ENCODE results near the gene DHCR24.

Gene DHCR24

DNA sequence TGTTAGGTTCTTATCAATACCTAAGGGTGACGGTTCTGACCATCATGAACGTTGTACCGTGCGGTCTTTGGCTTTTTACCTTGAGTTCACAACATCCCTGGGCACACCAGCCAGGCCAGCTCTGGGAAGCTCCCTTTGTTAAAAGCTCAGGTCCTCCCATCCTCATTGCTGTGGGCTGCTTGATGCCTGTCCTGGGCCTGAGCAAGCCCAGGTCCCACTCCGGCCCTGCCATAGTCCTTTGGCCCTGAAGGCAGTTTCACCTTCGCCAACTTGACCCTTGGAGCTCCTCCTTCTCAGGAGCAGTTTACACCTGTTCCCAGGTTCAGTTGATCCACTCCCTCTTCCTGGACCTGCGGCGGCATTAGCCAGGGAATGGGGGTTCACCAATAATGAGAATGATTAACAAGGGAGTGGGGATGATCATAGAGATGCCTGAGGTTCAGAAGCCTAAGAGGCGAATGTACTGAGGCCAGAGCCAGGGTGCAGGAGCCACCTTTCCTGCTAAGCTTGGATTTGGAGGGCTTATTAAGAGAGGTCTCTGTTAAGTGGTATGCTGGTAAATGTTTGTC lies 40.2 kb downstream of the DHCR24 start:
- no peak for DNase-seq

- DNase-seq, result no peak
These were observed 40.7 kb downstream of the DHCR24 start for GRCh38 chr1:54846301-54846700.

DNA sequence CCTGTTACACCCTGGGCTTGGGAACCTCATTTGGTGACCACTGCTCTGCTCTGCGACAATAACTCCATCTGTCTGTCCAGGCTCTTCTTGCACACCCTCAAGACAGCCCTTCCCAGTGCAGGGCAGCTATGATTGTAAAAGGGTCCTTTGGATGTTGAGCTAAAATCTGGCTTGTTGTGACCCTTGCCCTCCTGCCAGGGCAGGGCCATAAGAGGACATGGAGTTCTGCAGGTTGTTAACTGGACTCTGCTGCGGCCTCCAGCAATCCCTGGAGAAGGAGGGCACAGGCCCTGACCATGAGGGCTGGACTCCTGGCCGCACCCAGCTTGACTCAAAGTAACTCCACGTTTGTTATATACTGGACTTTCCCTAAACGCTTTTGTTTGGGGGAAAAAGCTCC lies 41.2 kb downstream of the DHCR24 start:
- DNase-seq, result no peak

DNA sequence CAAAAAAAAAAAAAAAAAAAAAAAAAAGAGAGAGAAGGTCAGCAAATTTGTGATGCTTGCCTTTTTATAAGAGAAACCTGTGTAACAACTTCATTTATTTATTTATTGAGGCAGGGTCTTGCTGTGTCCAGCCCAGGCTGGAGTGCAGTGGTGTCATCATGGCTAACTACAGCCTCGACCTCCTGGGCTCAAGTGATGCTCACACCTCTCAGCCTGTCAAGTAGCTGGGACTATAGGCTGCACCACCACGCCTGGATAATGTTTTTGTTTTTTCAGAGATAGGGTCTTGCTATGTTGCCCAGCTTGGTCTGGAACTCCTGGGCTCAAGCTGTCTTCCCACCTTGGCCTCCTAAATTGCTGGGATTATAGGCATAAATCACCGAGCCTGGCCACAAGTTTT lies 42.4 kb downstream of the DHCR24 start:
- no peak for DNase-seq

DNA sequence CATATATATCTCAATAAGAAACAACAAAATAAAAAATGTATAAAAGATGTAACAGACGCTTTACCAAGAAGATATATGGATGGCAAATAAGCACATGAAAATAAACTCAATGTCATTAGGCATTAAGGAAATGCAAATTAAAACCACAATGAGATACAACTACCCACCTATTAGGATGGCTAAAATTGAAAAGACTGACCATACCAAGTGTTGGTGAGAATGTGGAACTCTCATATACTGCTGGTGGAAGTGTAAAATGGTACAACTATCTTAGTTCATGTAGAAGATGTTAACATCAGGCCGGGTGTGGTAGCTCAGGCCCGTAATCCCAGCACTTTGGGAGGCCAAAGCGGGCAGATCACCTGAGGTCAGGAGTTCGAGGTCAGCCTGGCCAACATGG lies 43.5 kb downstream of the DHCR24 start:
- no peak for DNase-seq

- DNase-seq, result no peak
These were observed 44.0 kb downstream of the DHCR24 start for GRCh38 chr1:54842963-54843362.

DNA sequence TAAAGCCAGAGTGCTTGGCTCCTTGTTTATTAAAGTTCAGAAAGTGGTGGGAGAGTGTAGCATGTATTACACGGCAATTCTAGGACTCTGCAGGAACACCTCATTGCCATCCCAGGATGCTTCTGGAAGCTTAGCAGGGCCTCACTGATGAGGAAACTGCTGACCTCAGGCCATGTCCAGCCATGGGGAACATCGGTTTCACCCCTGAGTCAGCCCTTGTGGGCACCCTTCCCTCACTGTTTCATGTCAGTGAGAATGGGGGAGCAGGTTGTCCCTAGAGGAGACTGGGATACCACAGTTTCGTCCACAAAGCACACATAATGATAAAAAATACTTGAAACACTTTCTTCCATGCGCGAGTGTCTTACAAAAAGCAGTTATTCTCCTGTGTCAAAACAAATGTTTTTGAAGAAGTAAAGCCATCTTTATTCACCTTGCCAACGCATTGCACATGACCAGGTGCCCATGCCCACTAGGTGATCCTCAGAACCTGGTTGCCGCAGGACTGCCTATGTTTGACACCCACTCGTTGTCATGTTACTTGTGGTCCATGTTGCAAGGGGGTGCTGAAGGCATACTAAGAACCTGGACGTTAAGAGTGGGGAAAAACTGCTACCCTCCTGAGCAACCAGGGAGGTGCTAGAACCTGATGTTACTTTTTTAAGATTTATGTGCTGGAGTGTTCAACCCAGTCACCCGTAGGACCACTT lies 44.6 kb downstream of the DHCR24 start:
- no peak for DNase-seq

DNA sequence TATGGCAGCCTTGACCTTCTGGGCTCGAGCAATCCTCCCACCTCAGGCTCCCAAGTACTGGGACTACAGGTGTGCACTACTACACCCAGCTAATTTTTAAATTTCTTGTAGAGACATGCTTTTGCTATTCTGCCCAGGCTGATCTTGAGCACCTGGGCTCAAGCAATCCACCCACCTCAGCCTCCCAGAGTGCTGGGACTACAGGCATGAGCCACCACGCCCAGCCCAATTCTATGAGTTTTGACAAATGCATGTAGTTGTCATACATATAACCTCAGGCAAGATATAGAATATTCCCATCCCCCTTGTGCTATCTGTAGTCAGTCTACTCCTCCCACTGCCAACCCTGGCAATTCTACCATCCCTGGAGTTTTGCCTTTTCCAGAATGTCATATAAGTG lies 47.2 kb downstream of the DHCR24 start:
- DNase-seq, result no peak

DNA sequence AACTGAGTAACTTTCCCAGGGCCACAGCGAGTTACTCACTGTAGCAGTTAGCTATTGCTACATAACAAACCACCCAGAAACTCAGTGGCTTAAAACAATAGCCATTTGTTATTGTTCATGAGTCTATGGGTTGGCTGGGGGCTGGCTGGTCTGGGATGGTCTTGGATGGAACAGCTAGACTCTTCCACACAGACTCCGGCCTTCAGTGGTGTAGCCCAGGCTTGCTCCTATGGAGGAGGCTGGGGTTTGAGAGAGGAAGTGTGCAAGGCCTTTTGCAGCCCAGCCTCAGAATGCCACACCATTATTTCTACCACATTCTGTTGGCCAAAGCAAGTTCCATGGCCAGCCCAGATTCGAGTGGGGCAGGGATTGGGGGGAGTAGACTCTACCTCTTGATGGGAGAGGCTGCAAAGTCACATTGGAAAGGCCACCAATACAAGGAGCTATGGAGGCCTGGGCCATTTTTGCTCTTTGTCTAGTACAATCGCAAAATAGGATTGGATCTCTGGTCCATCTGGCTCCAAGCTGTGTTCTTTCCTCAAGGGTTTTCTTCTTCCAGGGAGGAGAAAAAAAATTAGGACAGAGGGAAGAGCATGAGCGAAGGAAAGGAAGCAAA lies 48.3 kb downstream of the DHCR24 start:
- DNase-seq, result no peak

DNA sequence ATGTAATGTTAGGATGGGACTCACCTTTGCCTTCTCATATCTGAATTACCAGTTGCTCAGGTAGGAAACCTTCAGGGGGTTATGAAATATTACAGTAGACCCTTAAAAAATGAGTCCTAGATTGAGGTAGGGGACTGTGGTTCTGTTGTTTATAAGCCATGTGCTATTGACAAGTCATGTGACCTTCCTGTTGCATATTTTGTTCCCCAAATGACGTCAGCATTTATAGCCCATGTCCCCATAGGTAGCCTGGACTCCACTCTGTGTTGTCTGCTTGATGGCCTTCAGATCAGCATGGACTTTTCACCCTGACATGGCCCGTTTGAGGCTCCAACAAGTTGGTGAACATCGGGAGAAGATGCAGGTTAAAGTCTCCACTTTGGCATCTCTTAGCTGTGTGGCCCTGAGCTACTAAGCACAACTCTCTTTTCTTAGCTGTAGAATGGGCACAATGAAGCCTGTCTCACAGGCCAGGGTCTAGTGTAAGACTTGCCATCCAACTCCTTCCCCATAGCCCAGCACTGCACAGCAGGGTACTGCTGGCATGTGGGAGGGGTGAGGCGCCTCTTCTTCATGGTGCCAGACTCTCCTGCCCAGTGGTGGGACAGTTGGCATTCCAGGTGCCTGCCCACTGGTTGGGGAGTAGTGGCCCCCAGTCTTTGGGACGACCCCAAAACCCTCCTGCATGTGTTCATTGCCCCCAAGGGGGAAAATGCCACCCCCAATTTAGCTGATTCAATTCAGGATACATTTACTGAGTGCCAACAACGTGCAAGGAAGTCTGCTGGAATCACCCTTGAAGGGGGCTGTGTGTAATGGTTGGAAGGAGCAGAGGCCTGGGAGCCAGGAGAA lies 49.8 kb downstream of the DHCR24 start:
- DNase-seq, result no peak

DNA sequence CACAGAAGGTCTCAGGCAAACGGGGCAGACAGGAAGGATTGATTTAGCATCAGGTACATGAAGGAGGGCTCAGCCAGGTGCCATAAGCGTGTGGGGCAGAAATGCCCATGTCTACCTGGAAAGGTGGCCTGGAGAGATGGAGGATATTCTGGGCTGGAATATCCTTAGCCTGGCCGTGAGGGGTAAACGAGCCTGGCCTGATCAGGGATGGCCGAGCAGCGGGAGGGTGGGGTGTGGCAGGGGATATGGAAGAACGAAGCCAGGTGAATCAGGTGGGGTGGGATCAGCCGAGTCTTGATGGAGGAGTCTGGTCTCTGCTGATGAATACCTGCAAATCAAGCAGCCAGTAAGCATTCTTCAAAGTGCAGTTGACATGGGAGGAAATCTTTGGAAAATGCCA lies 50.4 kb downstream of the DHCR24 start:
- no peak for DNase-seq

DNA sequence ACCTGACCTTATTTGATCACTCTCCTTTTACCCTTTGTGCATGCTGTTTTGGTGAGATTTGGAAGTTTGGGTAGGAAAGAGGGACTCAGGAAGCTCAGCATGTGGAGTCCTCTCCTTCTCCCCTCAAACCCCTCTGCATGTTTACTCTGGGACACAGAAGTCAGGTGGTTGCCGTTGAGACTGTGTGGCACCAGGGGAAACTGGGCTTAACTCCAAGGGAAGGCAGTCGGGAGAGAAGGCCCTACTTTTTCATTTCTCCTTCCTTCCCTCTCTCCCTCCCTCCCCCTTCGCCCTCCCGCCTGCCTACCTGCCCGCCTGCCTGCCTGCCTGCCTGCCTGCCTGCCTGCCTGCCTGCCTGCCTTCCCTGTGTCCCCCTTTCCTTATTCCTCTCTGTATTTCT lies 51.0 kb downstream of the DHCR24 start:
- DNase-seq, result no peak

- no peak for DNase-seq
These were observed 51.7 kb downstream of the DHCR24 start for GRCh38 chr1:54835131-54835898.

DNA sequence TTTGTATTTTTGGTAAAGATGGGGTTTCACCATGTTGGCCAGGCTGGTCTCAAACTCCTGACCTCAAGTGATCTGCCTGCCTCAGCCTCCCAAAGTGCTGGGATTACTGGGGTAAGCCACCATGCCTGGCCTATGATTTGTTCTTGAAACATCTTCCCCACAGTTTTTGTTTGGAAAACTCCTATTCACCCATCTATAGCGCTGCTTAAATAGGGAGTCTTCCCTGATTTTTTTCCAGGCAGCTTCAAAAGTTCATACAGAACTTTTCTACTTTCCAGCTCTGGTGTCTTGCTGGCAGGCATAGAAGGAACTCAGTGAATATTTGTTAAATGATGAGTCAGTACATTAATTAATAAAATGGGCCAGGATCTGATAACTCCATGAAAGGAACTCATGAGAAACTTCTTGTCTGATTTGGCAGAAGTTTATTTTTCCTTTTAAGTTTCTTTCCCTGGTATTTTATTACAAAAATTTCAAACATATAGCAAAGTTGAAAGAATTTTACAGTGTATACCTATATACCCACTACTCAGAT lies 52.9 kb downstream of the DHCR24 start:
- DNase-seq, result no peak

- no peak for DNase-seq
These were observed 53.9 kb downstream of the DHCR24 start for GRCh38 chr1:54833121-54833520.

DNA sequence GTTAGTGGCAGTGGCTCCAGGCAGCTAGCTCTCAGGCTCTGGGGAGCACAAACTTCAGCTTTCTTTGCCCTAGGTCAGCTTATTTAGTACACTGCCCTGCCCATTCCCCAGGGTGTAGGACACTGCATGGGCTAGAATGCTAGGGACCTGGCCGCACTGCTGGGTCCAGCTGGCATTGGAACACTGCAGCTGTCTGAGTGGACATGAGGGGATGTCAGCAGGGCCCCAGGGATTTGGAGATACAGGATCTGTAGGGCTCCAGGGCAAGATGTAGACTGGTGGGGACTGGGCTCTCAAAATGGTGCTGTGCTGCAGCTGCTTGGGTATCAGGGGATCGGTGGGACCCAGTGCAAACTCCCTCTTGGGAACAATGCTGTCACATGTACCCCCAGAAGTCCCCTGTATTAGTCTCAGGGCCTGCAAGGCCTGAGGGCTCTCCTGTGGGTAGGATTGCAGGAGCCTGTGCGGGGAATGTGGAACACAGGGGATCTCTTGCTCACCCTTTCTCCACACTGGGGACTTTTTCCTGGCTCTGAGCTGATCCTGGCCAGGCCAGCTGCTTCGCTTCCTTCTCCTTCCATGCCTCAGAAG lies 60.7 kb downstream of the DHCR24 start:
- DNase-seq, result no peak

GRCh38 chr1:54825696-54826095 lies 61.3 kb downstream of the DHCR24 start:
- DNase-seq, result no peak

- DNase-seq, result no peak
These were observed 63.3 kb downstream of the DHCR24 start for GRCh38 chr1:54823670-54824069.

DNA sequence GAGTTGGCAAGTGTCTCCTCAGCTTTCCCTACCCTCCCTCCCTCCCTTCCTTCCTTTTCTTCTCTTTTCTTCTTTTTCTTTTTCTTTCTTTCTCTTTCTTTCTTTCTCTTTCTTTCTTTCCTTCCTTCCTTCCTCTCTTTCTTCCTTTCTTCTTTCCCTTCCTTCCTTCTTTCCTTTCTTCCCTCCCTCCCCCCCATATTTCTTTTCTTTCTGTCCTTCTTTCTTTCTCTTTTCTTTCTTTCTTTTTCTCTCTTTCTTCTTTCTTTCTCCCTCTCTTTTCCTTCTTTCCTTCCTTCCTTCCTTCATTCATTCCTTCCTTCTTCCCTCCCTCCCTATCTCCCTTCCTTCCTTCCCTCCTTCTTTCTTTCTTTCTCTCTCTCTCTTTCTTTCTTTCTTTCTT lies 67.3 kb downstream of the DHCR24 start:
- DNase-seq, result no peak

DNA sequence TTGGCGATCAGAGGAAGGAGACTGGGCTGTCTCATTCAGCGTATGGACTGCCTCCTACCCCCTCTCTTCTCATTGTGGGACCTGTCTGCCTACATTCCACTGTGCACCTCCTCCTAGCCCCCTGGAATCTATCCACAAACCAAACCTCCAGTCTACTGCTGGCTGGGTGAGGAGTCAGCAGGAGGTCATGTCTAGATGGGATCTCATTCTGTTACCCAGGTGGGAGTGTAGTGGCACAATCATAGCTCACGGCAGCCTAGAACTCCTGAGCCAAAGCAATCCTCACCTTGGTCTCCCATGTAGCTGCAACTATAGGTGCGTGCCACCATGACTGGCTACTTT lies 67.8 kb downstream of the DHCR24 start:
- DNase-seq, result no peak
